T-helper 2 cell (primary cell): ENCODE data around the gene ARAP3.
"Not testable (repeated sequence)": the region's sequence is repeated elsewhere in the genome, so short reads cannot be mapped to it uniquely, and the experiment has no call there.

Experiments used
- DNase-seq, 5 experiments: peaks; one replicate each; pipeline versions ENCODE4 v3.0.0 to v3.0.0-alpha.2; 2012 to 2022

Gene ARAP3

GRCh38 chr5:141637767-141638419 is 44.1 kb downstream of the ARAP3 start:
- DNase-seq = peak; percentile 27 to 70 (median 48)

- peak; percentile 37 to 59 (median 48) for DNase-seq
Observed at GRCh38 chr5:141637123-141637766, 44.8 kb downstream of the ARAP3 start.

- peak; percentile 88 to 93 (median 90) for DNase-seq
Observed at GRCh38 chr5:141636413-141637122, 45.5 kb downstream of the ARAP3 start, which contains the start of the genes HDAC3 and RELL2. Gene HDAC3, minus strand, starts transcription at chr5:141636849. Its CDS starts 59 bp downstream, at chr5:141636790. Gene RELL2, plus strand, starts transcription at chr5:141636997. Its CDS starts 1,229 bp downstream, at chr5:141638226.

GRCh38 chr5:141636106-141636412 is 46.0 kb downstream of the ARAP3 start:
- no peak for DNase-seq

- DNase-seq = no peak
Observed at GRCh38 chr5:141635646-141636045, 46.4 kb downstream of the ARAP3 start.

GRCh38 chr5:141634720-141635119 is 47.3 kb downstream of the ARAP3 start:
- peak in 1 of 5 experiments; percentile 20 for DNase-seq

GRCh38 chr5:141633871-141634561 is 48.0 kb downstream of the ARAP3 start:
- DNase-seq = peak in 1 of 5 experiments; percentile 61

GRCh38 chr5:141632650-141633049 is 49.4 kb downstream of the ARAP3 start:
- no peak for DNase-seq

- DNase-seq = no peak
Observed at GRCh38 chr5:141630570-141631140, 51.4 kb downstream of the ARAP3 start.

- DNase-seq = no peak
Observed at GRCh38 chr5:141628175-141628788, 53.7 kb downstream of the ARAP3 start.

- no peak for DNase-seq
Observed at GRCh38 chr5:141623611-141624010, 58.4 kb downstream of the ARAP3 start.

GRCh38 chr5:141623186-141623585 is 58.8 kb downstream of the ARAP3 start:
- DNase-seq = peak in 1 of 5 experiments; percentile 73

- DNase-seq = peak; percentile 96 to 99 (median 98)
Observed at GRCh38 chr5:141618804-141619554, 63.1 kb downstream of the ARAP3 start, which contains the start of gene DIAPH1. Gene DIAPH1, minus strand, starts transcription at chr5:141619000. Its CDS starts 86 bp downstream, at chr5:141618914.

- peak in 4 of 5 experiments; percentile 35 to 64 (median 53) for DNase-seq
Observed at GRCh38 chr5:141618030-141618803, 63.8 kb downstream of the ARAP3 start.

- no peak for DNase-seq
Observed at GRCh38 chr5:141617682-141618029, 64.4 kb downstream of the ARAP3 start.

GRCh38 chr5:141617128-141617527 is 64.9 kb downstream of the ARAP3 start:
- DNase-seq = no peak

- DNase-seq = no peak
Observed at GRCh38 chr5:141615991-141616720, 65.9 kb downstream of the ARAP3 start.

- no peak for DNase-seq
Observed at GRCh38 chr5:141613344-141613743, 68.7 kb downstream of the ARAP3 start.

GRCh38 chr5:141611289-141611688 is 70.7 kb downstream of the ARAP3 start:
- no peak for DNase-seq

- not testable (repeated sequence) for DNase-seq
Observed at GRCh38 chr5:141609921-141610320, 72.1 kb downstream of the ARAP3 start.
